HG02885 (cell line): ENCODE results near the gene KCNIP1.

Experiments used
- ATAC-seq: cut with Tn5 transposase; IDR thresholded peaks from one replicate; pipeline ENCODE4 v1.9.1; 2021; ENCODE audit warnings: mild to moderate bottlenecking; ENCODE audit not compliant: unreplicated experiment, poor library complexity

Gene KCNIP1

GRCh38 chr5:170482511-170482910 lies 21.3 kb upstream of the KCNIP1 start:
- ATAC-seq = no peak

DNA sequence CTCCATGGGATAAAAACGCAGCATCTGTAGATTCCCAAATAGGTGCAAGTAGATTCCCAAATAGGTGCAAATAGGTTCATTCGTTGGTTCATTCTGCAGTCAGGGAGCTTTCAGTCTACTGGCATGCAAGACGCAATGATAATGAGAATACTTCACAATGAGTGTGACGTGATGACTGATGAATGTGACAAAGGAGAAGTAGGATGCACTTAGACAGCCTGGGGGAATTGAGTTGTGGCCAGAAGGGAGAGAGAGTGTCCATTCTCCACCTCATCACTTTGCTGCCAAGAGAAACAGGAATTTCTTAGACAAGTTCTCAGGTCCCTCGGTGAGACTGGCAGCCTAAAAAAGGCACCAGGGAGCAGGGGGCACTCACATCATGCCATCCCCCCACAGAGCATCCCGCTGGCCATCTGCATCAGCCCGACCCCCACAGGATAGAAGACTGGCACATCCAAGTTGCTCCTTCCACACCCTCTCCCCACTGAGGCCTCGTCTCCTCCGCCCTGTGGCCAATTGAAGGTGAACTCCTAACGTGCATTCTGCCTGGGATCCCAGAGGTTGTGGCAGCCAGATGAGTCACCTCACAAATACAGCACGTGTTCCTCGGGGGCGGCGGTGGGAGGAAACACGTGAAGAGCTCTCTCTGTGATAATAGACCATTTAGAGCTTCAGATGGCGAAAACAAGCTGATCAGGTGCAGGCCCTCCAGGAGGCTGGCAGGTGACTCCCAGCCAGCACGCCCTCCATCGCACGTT lies 19.9 kb upstream of the KCNIP1 start:
- no peak for ATAC-seq

DNA sequence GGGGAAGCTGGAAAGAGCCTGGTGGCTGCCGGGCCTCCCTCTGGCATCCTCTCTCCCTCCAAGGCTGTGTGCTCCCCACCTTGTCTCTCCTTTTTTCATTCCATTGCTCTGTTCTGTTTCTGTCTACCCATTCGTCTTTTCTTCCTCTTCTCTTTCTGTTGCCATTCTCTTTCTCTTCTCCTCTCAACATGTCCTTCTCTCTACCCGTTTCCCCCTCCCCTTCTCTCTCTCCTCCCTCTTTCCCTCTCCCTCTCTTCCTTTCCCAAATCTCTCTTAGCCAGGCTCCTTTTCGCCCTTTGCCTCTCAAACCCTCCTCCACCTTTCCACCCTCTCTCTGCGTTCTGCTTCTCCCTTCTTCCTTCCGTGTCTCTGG lies 19.4 kb upstream of the KCNIP1 start:
- ATAC-seq = no peak

GRCh38 chr5:170484847-170485615 lies 18.8 kb upstream of the KCNIP1 start:
- ATAC-seq = no peak

- no peak for ATAC-seq
These were observed 18.3 kb upstream of the KCNIP1 start for GRCh38 chr5:170485616-170485911.

- ATAC-seq = no peak
These were observed 17.4 kb upstream of the KCNIP1 start for GRCh38 chr5:170486371-170486770.

- ATAC-seq = no peak
These were observed 15.2 kb upstream of the KCNIP1 start for GRCh38 chr5:170488570-170488969.

GRCh38 chr5:170489199-170489598 lies 14.6 kb upstream of the KCNIP1 start:
- ATAC-seq = no peak

DNA sequence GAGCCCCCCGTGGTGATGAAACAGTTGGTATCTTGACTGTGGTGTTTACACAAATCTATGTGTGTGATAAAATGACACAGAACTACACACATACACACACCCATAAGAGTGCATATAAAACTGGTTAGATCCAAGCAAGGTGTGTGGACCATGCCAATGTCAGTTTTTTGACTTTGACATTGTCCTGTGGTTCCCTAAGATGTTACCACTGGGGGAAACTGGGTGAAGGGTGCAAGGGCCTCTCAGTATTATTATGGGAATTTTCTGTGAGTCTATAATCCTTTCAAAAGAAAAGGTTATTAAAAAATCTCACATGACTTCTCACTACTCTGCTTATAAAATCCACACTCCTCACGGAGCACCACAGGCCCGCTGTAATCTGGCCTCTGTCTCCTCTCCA lies 13.4 kb upstream of the KCNIP1 start:
- no peak for ATAC-seq

DNA sequence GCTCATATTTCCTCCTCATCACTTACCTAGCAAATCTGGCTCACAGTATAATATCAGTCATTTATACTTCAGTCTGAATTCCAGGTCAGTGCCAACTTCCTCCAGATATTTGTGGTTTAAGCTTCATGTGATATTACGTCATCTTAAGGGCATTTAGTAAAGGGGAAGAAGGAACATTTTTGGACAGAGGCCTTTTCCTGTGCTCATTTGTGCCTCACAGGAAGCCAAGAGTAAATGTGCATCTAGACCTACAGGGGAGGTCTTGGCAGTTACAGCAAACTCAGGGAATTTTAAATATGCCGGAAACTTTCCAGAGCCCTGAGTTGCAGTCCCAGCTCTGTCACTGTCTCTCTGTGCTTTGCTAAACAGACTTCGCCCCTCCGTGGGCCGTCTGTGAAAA lies 12.3 kb upstream of the KCNIP1 start:
- no peak for ATAC-seq

- ATAC-seq = no peak
These were observed 10.6 kb upstream of the KCNIP1 start for GRCh38 chr5:170493028-170493820.

- ATAC-seq = no peak
These were observed 9.8 kb upstream of the KCNIP1 start for GRCh38 chr5:170494041-170494440.

DNA sequence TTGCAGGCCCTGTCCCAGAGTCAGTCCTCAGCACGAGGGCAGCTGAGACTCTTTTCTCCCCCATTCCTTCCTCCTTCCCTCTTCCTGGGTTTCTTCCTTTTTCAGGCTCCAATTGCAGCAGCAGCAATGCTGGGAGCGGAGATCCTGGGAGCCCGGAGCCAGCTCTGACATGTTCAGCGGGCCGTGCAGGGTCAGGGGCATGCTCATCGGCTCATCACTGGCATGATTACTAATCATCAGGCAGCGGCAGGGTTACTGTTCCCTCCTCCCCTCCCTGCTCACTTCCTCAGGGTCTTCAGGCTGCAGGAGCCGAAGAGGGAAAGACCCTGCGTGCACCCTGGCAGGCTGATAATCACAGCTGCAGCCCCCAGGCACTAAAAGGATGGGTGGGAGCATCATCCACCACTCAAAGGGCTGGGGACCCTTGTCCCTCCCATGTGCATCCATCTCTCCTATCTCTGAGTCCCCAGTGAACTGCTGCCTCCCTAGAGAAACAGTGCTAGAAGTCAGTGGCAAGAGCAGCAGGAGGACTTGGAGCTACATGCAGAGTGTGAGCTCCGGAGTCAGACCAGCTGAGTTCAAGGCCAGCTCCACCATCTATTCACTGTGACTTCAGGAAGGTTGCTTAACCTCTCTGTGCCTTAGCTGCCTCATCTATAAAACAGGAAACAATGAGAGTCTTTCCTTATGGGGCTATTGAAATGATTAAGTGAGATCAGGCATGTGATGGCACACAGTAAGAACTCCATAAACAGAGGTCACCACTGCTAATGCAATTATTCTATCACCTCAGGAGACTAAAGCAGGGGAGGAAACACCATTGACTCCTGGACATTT lies 7.8 kb upstream of the KCNIP1 start:
- no peak for ATAC-seq

DNA sequence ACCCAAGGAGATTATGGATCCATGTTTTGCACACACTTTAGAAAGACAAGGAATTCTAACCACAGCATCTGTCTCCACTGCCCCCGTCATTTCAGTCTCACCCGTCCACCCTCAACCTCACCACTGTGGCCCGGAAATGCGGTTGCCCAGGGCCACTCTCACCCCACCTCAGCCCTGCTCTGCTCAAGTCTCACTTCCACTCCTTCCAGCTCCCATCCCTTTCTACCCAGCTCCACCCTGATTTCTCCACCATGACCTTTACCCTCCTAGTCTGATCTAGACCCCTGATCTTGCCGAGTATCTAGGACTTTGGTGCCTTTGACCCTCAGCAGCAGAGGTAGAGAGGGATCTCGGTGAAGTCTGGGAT lies 7.2 kb upstream of the KCNIP1 start:
- ATAC-seq = no peak

DNA sequence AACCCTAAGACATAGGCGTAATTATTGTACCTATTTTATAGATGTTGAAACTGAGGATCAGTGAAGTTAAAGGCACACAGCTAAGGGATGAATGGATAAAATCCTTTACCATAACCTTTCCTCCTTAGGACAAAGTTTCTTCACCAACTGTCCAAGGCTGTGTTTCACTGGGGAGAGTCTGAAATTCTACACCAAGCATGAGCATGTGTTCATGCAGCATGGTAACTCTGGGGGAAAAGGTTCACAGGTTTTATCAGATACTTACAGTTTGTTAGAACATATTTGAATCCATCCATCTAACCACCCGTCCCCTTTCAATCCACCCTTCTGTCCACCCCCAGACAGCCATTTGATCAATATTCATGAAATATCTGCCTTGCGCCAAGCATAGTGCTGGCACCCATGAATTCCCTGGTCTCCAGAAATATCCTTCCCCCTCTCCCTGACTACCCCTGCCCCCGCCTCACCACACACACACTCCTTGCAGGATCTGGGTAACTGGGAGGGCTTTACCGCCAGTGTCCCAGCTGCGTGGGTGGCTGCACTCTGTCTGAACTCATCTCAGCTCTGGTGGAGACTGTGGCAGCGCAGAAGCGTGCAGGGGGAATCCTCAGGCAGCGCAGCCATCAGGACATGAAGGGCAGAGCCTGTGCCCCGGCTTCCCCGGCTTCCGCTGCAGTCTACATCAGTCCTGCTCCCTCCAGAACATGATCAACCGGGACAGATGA lies 6.3 kb upstream of the KCNIP1 start:
- no peak for ATAC-seq

DNA sequence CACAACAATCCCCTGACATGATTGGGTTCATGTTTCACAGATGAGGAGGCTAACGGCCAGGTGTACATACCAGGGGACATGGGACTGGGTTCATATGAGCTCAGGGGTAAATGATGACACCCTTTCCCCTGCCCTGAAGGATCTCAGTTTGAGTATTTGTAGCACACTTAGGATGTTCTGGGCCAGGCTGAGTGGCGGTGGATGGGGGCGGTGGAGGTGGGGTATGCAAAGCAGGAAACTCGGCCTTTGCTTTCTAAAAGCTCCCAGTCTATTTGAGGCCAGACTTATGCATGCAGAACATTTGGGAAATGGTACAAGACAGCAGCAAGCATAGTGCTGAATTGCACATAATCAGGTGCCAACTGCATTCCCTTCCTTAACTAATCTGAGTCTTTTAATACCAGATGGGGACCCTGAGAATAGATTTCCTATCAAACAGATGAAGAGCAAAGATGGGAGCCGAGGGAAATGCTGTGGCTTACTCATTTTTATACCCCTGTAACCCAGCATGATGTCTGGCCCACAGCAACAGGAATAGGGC lies 4.9 kb upstream of the KCNIP1 start:
- ATAC-seq = no peak

DNA sequence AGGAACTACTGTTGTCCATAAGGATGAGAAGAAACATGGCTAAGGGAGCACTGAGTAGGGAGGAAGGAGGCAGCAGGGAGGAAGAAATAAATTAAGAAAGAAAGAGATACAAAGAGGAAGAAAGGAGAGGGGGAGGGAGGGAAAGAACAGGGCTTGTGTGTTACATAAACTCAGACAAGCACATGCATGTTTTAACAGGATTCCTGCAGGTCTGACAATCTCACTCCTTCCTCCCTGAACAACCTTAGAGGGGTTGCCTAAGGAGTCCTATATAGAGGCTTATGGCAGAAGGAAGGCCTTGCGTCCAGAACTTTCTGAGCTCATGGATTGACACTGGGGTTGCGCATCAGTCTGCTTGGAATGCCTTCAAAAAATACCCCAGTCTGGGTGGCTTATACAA lies 4.2 kb upstream of the KCNIP1 start:
- no peak for ATAC-seq

- no peak for ATAC-seq
These were observed 2.5 kb upstream of the KCNIP1 start for GRCh38 chr5:170501361-170501760.

DNA sequence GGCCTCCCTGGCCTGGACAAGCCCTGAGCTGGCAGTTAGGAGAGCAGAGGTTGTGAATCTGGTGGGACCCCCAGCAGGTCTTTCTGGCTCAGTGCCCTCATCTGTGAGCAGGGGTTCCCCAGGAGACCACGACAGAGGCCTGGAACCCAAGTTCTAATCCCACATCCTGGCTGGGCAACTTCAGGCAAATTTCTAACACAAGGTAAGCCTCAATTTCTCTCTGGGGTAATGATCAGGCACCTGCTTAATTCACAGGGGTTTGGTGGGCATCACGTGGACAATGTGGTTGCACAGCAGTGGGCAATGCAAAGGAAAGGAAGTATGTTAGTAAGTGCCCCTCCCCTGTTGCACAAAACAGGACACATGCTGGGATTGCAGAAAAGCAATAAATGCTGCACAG lies 1.9 kb upstream of the KCNIP1 start:
- no peak for ATAC-seq
